OCI-LY3 (cell line): ENCODE data around the gene TREH.
"Not testable (repeated sequence)": the region's sequence is repeated elsewhere in the genome, so short reads cannot be mapped to it uniquely, and the experiment has no call there.

ENCODE experiments used
- H2AFZ ChIP-seq: fragments of 200-600, 300-600 bp; shearing (Covaris generic); 2 replicates; pipeline ENCODE4 v1.6.0; 2014; ENCODE audit warnings: antibody characterized with exemption, low read depth, low read length
- H3K27ac ChIP-seq: fragments of 200-600, 300-600 bp; sonication (generic); 2 replicates; pipeline ENCODE4 v1.5.1; 2014; ENCODE audit warnings: mild to moderate bottlenecking, low read length, moderate library complexity, mixed read lengths
- H3K27me3 ChIP-seq: fragments of 200-600, 300-600 bp; sonication (generic); 2 replicates; pipeline ENCODE4 v1.6.1; 2014; ENCODE audit warnings: low read depth, low read length, mixed read lengths
- H3K36me3 ChIP-seq: fragments of 200-600, 300-600 bp; sonication (generic); replicated peaks from 2 replicates; pipeline ENCODE3; 2014; ENCODE audit warnings: low read depth, low read length, mixed read lengths
- H3K4me1 ChIP-seq: fragments of 300-600, 200-600 bp; sonication (generic); 2 replicates; pipeline ENCODE4 v1.6.1; 2014; ENCODE audit warnings: low read length, mixed read lengths
- H3K4me2 ChIP-seq: fragments of 200-600, 300-600 bp; sonication (generic); 2 replicates; pipeline ENCODE4 v1.6.1; 2014; ENCODE audit warnings: low read length, mixed read lengths
- H3K4me3 ChIP-seq: fragments of 300-600, 200-600 bp; sonication (generic); 2 replicates; pipeline ENCODE4 v1.5.1; 2014; ENCODE audit warnings: antibody characterized with exemption, mild to moderate bottlenecking, low read length, moderate library complexity
- H3K79me2 ChIP-seq: fragments of 300-600, 200-600 bp; shearing (Covaris generic); 2 replicates; pipeline ENCODE4 v1.6.1; 2014; ENCODE audit warnings: mild to moderate bottlenecking, low read length, mixed read lengths
- H3K9ac ChIP-seq: fragments of 300-600, 200-600 bp; shearing (Covaris generic); 2 replicates; pipeline ENCODE4 v1.6.0; 2014; ENCODE audit warnings: mild to moderate bottlenecking, low read length, moderate library complexity
- H3K9me3 ChIP-seq: fragments of 200-600, 300-600 bp; shearing (Covaris generic); 2 replicates; pipeline ENCODE4 v1.6.1; 2014; ENCODE audit warnings: low read length, mixed read lengths; ENCODE audit not compliant: insufficient read depth
- H4K20me1 ChIP-seq: fragments of 200-600, 300-600 bp; sonication (generic); 2 replicates; pipeline ENCODE4 v1.6.1; 2016; ENCODE audit warnings: low read length, mixed read lengths; ENCODE audit not compliant: insufficient read depth
- CTCF ChIP-seq: fragments of 200-600, 300-600 bp; sonication (generic); IDR thresholded peaks from 2 replicates; pipeline ENCODE4 v1.5.1; 2014; ENCODE audit warnings: antibody characterized with exemption, low read length, low read depth
- EZH2phosphoT487 ChIP-seq: fragments of 200-600 bp; shearing (Covaris generic); IDR thresholded peaks from 2 replicates; pipeline ENCODE4 v1.6.1; 2018; ENCODE audit warnings: antibody characterized with exemption, mixed run types, low read depth

TREH gene

GRCh38 chr11:118615976-118616371 lies 63.5 kb downstream of the TREH start:
- H3K9me3 ChIP-seq: no peaks in the 10 kb centered on the region
- TF ChIP-seq CTCF (no peak), EZH2phosphoT487 (no peak)
- no peaks in the 10 kb centered on the region for H3K79me2 ChIP-seq
- H3K36me3 ChIP-seq: no peaks in the 10 kb centered on the region
- H3K4me1 ChIP-seq: peaks cover 9% of the 10 kb centered on the region
- H3K4me3 ChIP-seq: no peak overlapping the region
- H3K27ac ChIP-seq: no peak overlapping the region
- H4K20me1 ChIP-seq: no peaks in the 10 kb centered on the region
- H3K4me2 ChIP-seq: no peak overlapping the region
- no peaks in the 10 kb centered on the region for H3K27me3 ChIP-seq
- H2AFZ ChIP-seq: no peak overlapping the region
- no peak overlapping the region for H3K9ac ChIP-seq

GRCh38 chr11:118615282-118615975 lies 64.0 kb downstream of the TREH start:
- no peaks in the 10 kb centered on the region for H3K79me2 ChIP-seq
- H4K20me1 ChIP-seq: no peaks in the 10 kb centered on the region
- no peak overlapping the region for H3K27ac ChIP-seq
- no peaks in the 10 kb centered on the region for H3K36me3 ChIP-seq
- H3K4me1 ChIP-seq: peaks cover 7% of the 10 kb centered on the region
- H3K9me3 ChIP-seq: no peaks in the 10 kb centered on the region
- no peak overlapping the region for H3K4me2 ChIP-seq
- peaks cover 3% of the 10 kb centered on the region for H3K27me3 ChIP-seq
- no peak overlapping the region for H2AFZ ChIP-seq
- H3K4me3 ChIP-seq: no peak overlapping the region
- no peak overlapping the region for H3K9ac ChIP-seq
- TF ChIP-seq EZH2phosphoT487 (no peak), CTCF (no peak)

GRCh38 chr11:118614511-118614910 lies 64.9 kb downstream of the TREH start:
- H3K36me3 ChIP-seq: no peaks in the 10 kb centered on the region
- H3K4me3 ChIP-seq: no peak overlapping the region
- H3K27me3 ChIP-seq: peaks cover 12% of the 10 kb centered on the region
- no peaks in the 10 kb centered on the region for H3K9me3 ChIP-seq
- H3K79me2 ChIP-seq: no peaks in the 10 kb centered on the region
- no peaks in the 10 kb centered on the region for H4K20me1 ChIP-seq
- no peak for TF ChIP-seq CTCF
- TF ChIP-seq EZH2phosphoT487: no peak
- H2AFZ ChIP-seq: no peak overlapping the region
- no peak overlapping the region for H3K9ac ChIP-seq
- H3K4me2 ChIP-seq: no peak overlapping the region
- H3K4me1 ChIP-seq: peaks cover 15% of the 10 kb centered on the region
- H3K27ac ChIP-seq: no peak overlapping the region

GRCh38 chr11:118612378-118612777 lies 67.1 kb downstream of the TREH start:
- TF ChIP-seq CTCF (no peak), EZH2phosphoT487 (no peak)
- no peak overlapping the region for H3K27ac ChIP-seq
- H3K27me3 ChIP-seq: peaks cover 22% of the 10 kb centered on the region
- H3K79me2 ChIP-seq: no peaks in the 10 kb centered on the region
- H3K4me2 ChIP-seq: no peak overlapping the region
- no peak overlapping the region for H3K4me3 ChIP-seq
- no peak overlapping the region for H3K9ac ChIP-seq
- H3K9me3 ChIP-seq: no peaks in the 10 kb centered on the region
- H3K4me1 ChIP-seq: peaks cover 25% of the 10 kb centered on the region
- no peaks in the 10 kb centered on the region for H3K36me3 ChIP-seq
- H4K20me1 ChIP-seq: no peaks in the 10 kb centered on the region
- H2AFZ ChIP-seq: no peak overlapping the region

- H3K36me3 ChIP-seq, H3K9me3 ChIP-seq, H4K20me1 ChIP-seq, H3K27ac ChIP-seq, H3K9ac ChIP-seq, H3K79me2 ChIP-seq: not testable (repeated sequence)
- Histone ChIP-seq H2AFZ (peak overlapping the region; percentile 82), H3K4me2 (peak overlapping the region; percentile 94), H3K27me3 (peaks cover 22% of the 10 kb centered on the region), H3K4me3 (peak overlapping the region; percentile 91), H3K4me1 (peaks cover 25% of the 10 kb centered on the region)
These were observed 68.0 kb downstream of the TREH start for GRCh38 chr11:118611433-118611795.
